ENCODE results near the gene SLC5A8. TPM values are rescaled to one million over a fixed set of nuclear protein-coding genes. Genes with fewer than 3 reads are reported as not detected.

Gene SLC5A8
- total and polyA plus RNA-seq, 9 of the 15 experiments (the other 6 are each of a cell fraction or from before 2014, with no cell fraction given): not detected

GRCh38 chr12:101168001-101168400 lies 42.0 kb downstream of the SLC5A8 start:
- no peaks in the 10 kb centered on the region for H3K36me3 ChIP-seq (ENCODE audit: control insufficient read depth, insufficient read depth, low read length)
- TF ChIP-seq C11orf30 (IDR thresholded peaks at IDR 0.05; ENCODE audit: low read depth): peak; percentile 52; the same call in 1 of the 2 replicates
- TF ChIP-seq MCM5 (IDR thresholded peaks at IDR 0.05; ENCODE audit: low read depth): no peak
- TF ChIP-seq STAT5B (CRISPR knock-in tag; IDR thresholded peaks at IDR 0.05): no peak
- no peak for TF ChIP-seq SMARCA5 (IDR thresholded peaks at IDR 0.05)
- no peak for TF ChIP-seq L3MBTL2 (IDR thresholded peaks at IDR 0.05)
- no peak for TF ChIP-seq ZBTB7A (IDR thresholded peaks at IDR 0.05; ENCODE audit: borderline replicate concordance, control insufficient read depth, low read depth, low read length)
- peak; percentile 45; the same call in 1 of the 2 replicates for TF ChIP-seq MAFG (tag; conservative IDR thresholded peaks at IDR 0.05)
- TF ChIP-seq ZBTB9 (CRISPR knock-in tag; IDR thresholded peaks at IDR 0.05): no peak
- TF ChIP-seq MAFK (IDR thresholded peaks at IDR 0.05; ENCODE audit: low read length): peak; percentile 55; the same call in 1 of the 2 replicates
- TF ChIP-seq BRCA1 (IDR thresholded peaks at IDR 0.05): no peak
- no peak for TF ChIP-seq BRCA1 (CRISPR knock-in tag; IDR thresholded peaks at IDR 0.05)
- no peak for TF ChIP-seq SOX6 (IDR thresholded peaks at IDR 0.05)
- TF ChIP-seq FOXM1 (IDR thresholded peaks at IDR 0.05; ENCODE audit: low read depth): no peak
- no peak for TF ChIP-seq FOXM1 (CRISPR knock-in tag; IDR thresholded peaks at IDR 0.05; ENCODE audit: low read depth)
- no peak for TF ChIP-seq ZBTB1 (CRISPR knock-in tag; IDR thresholded peaks at IDR 0.05; ENCODE audit: borderline replicate concordance, low read depth)
- TF ChIP-seq ESRRB (CRISPR knock-in tag; IDR thresholded peaks at IDR 0.05; ENCODE audit: borderline replicate concordance): no peak
- no peak for TF ChIP-seq ZNF75A (CRISPR knock-in tag; IDR thresholded peaks at IDR 0.05)
- TF ChIP-seq MAFF (IDR thresholded peaks at IDR 0.05; ENCODE audit: low read length): peak; percentile 62
- no peak for TF ChIP-seq MED1 (CRISPR knock-in tag; IDR thresholded peaks at IDR 0.05; ENCODE audit: borderline replicate concordance)
- TF ChIP-seq ZNF316 (IDR thresholded peaks at IDR 0.05): peak; percentile 79
- ATAC-seq: no peak
- BruUV-seq (replicated peaks): no TSS peak
- no peaks in the 10 kb centered on the region for H3K4me1 ChIP-seq (replicated peaks in 1 of 2; ENCODE audit: control insufficient read depth in 2 of 2, insufficient read depth in 2 of 2, low read length in 2 of 2)
- H3K9me1 ChIP-seq (ENCODE audit: control insufficient read depth, insufficient read depth, low read length): no peaks in the 10 kb centered on the region
- in situ Hi-C loops (cut with MboI) (no loop called here), intact Hi-C loops (cut with micrococcal nuclease) (no loop called here)
- H2AFZ ChIP-seq (ENCODE audit: low read depth, low read length): no peak overlapping the region
- no peaks in the 10 kb centered on the region for H3K9me3 ChIP-seq (replicated peaks; ENCODE audit: control insufficient read depth, insufficient read depth, low read depth, low read length)
- ChIA-PET CTCF (ENCODE audit: low intra/inter-chr PET ratio) (no interaction called here), POLR2A (no interaction called here)
- no peak overlapping the region for H3K9ac ChIP-seq (ENCODE audit: insufficient read depth in 1 of 2, low read depth in 2 of 2, low read length in 2 of 2)
- no peak overlapping the region for H3K4me2 ChIP-seq (ENCODE audit: insufficient read depth, low read length)
- H3K27me3 ChIP-seq (ENCODE audit: control insufficient read depth in 2 of 2, insufficient read depth in 2 of 2, low read length in 2 of 2): no peaks in the 10 kb centered on the region
- no peak for FAIRE-seq
- H3K79me2 ChIP-seq (ENCODE audit: control insufficient read depth, insufficient read depth, low read length): no peaks in the 10 kb centered on the region
- H4K20me1 ChIP-seq (replicated peaks; ENCODE audit: control insufficient read depth, insufficient read depth, low read length): no peaks in the 10 kb centered on the region
- no peak overlapping the region for H3K27ac ChIP-seq (ENCODE audit: extremely low read depth, low read depth, low read length)
- no peak for DNase-seq (ENCODE audit: extremely low read depth in 1 of 4, low spot score in 3 of 4)
- H3K4me3 ChIP-seq: no peak overlapping the region
- 2% methylated on average over 5 of the region's 5 CpGs for WGBS (ENCODE audit: insufficient coverage, low coverage, missing lambda C conversion rate)
